ENCODE measurements around the gene CHRM4.

The CHRM4 gene

GRCh38 chr11:46338988-46339666 lies 52.4 kb downstream of the CHRM4 start:
- H3K27ac Mint-ChIP-seq = peak overlapping the region in 1 of 2 donors; percentile 70
- H3K9me3 Mint-ChIP-seq = no peaks in the 10 kb centered on the region
- no peaks in the 10 kb centered on the region for H3K27me3 Mint-ChIP-seq
- DNase-seq (no peak), ATAC-seq (no peak)
- peaks cover 67% of the 10 kb centered on the region for H3K4me1 Mint-ChIP-seq
- H3K4me3 Mint-ChIP-seq = no peak overlapping the region

- DNase-seq (no peak), ATAC-seq (no peak)
- H3K27ac Mint-ChIP-seq = no peak overlapping the region
These were observed 53.0 kb downstream of the CHRM4 start for GRCh38 chr11:46338636-46338987.

GRCh38 chr11:46337626-46338345 lies 53.8 kb downstream of the CHRM4 start:
- H3K4me1 Mint-ChIP-seq = peaks cover 66% of the 10 kb centered on the region
- no peaks in the 10 kb centered on the region for H3K27me3 Mint-ChIP-seq
- no peaks in the 10 kb centered on the region for H3K9me3 Mint-ChIP-seq
- no peak overlapping the region for H3K4me3 Mint-ChIP-seq
- no peak overlapping the region for H3K27ac Mint-ChIP-seq
- no peak for ATAC-seq
- DNase-seq = no peak

More at GRCh38 chr11:46338636-46338987, 53.0 kb downstream of the CHRM4 start:
- Mint-ChIP-seq H3K4me3 (no peak overlapping the region), H3K9me3 (no peaks in the 10 kb centered on the region), H3K27me3 (no peaks in the 10 kb centered on the region), H3K4me1 (peaks cover 67% of the 10 kb centered on the region)

- H3K4me3 Mint-ChIP-seq = no peak overlapping the region
- H3K27me3 Mint-ChIP-seq = no peaks in the 10 kb centered on the region
- H3K27ac Mint-ChIP-seq = no peak overlapping the region
- ATAC-seq (no peak), DNase-seq (no peak)
- H3K4me1 Mint-ChIP-seq = peaks cover 64% of the 10 kb centered on the region
- no peaks in the 10 kb centered on the region for H3K9me3 Mint-ChIP-seq
These were observed 54.9 kb downstream of the CHRM4 start for GRCh38 chr11:46336563-46337180.

- Mint-ChIP-seq H3K9me3 (no peaks in the 10 kb centered on the region), H3K27ac (no peak overlapping the region), H3K4me3 (no peak overlapping the region), H3K4me1 (peaks cover 64% of the 10 kb centered on the region), H3K27me3 (no peaks in the 10 kb centered on the region)
- DNase-seq (no peak), ATAC-seq (no peak)
These were observed 55.5 kb downstream of the CHRM4 start for GRCh38 chr11:46335890-46336562.

- H3K4me3 Mint-ChIP-seq = no peak overlapping the region
- DNase-seq = no peak
- H3K9me3 Mint-ChIP-seq = no peaks in the 10 kb centered on the region
- ATAC-seq = no peak
- H3K27ac Mint-ChIP-seq = peak overlapping the region in 1 of 2 donors; percentile 55
- H3K27me3 Mint-ChIP-seq = no peaks in the 10 kb centered on the region
- peaks cover 70% of the 10 kb centered on the region for H3K4me1 Mint-ChIP-seq
These were observed 56.3 kb downstream of the CHRM4 start for GRCh38 chr11:46335271-46335670.

- no peak overlapping the region for H3K27ac Mint-ChIP-seq
- DNase-seq (no peak), ATAC-seq (no peak)
- H3K27me3 Mint-ChIP-seq = no peaks in the 10 kb centered on the region
- peaks cover 74% of the 10 kb centered on the region for H3K4me1 Mint-ChIP-seq
- H3K4me3 Mint-ChIP-seq = peak overlapping the region in 1 of 2 donors; percentile 87
- H3K9me3 Mint-ChIP-seq = no peaks in the 10 kb centered on the region
These were observed 57.4 kb downstream of the CHRM4 start for GRCh38 chr11:46334211-46334610.

Data from stimulated activated naive CD8-positive, alpha-beta T cell treated with anti-CD3 and anti-CD28 coated beads, Interleukin-15, amount 100 ng/mL, for 72 hours (primary cell).